ENCODE results near the gene ATP5F1A. TPM values are rescaled to one million over a fixed set of nuclear protein-coding genes. Genes with fewer than 3 reads are reported as not detected.

Gene ATP5F1A
- 986 and 1,088 TPM in 2 replicates for total RNA-seq

GRCh38 chr18:46097801-46098615 is at the start of gene ATP5F1A:
Gene ATP5F1A (minus strand): TSS chr18:46098296. CDS start chr18:46098231, 65 bp downstream.

GRCh38 chr18:46104128-46104911 is 6.2 kb upstream of the ATP5F1A start, which contains the start of gene HAUS1:
Gene HAUS1 (plus strand): TSS chr18:46104385. CDS start chr18:46104412, 27 bp downstream.

DNA sequence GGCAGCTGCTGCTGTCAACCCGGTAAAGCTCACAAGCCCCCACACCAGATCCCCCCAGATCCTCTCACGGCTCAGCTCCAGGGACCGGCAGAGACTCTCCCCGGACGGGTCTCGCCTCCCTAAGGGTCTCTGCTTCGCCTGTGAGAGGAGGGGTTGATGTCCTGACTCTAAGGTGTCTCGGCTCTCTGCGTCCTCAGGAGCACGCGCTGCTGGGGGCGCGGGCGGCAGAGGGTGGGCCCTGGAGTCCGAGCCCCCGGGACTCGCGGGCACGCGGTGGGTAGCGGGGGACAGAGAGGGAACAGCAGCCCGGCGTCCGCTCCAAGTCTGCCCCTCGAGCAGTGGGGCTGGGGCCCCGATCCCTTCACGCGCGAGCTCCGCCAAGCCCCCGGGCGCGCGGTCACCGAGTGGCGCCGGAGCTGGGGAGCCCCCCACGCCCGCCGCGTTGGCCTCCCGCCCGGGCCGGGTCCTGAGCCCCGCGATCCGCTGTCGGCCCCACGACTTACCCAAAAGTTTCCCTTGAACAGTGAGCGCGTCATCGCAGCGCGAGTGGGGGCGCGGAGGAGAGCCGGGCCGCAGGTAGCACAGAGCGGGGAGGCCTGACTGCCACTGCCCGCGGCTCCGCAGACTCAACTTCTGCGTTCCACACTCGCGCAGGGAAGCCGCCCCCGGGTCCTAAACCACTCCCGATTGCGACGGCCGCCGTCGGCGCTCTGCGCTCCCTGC is 26.3 kb downstream of the ATP5F1A start, which contains the start of gene PSTPIP2:
Gene PSTPIP2 (minus strand): TSS at position 608 of the 723 bp plus-strand sequence. CDS start 72 bp downstream, at position 536.

Other genes starting within 250 kb of the ATP5F1A start
- gene EPG5, start 131.0 kb downstream of the ATP5F1A start, total RNA-seq, result 9.1 and 16.6 TPM in 2 replicates
- gene PSTPIP2, start 26.0 kb downstream of the ATP5F1A start, total RNA-seq, result 7.4 and 7.8 TPM in 2 replicates
- 61.4 and 141 TPM in 2 replicates for gene HAUS1, start 6.1 kb upstream of the ATP5F1A start, total RNA-seq